SKM-1 treated with dmso at 0.1 percent for 144 hours (cell line): Measurements from ENCODE around the gene KCNIP2.

Source experiments
- DNase-seq: peaks from one replicate; lab custom pipeline; 2025; ENCODE audit not compliant: unreplicated experiment; lab: John Stamatoyannopoulos, UW

The KCNIP2 gene

DNA sequence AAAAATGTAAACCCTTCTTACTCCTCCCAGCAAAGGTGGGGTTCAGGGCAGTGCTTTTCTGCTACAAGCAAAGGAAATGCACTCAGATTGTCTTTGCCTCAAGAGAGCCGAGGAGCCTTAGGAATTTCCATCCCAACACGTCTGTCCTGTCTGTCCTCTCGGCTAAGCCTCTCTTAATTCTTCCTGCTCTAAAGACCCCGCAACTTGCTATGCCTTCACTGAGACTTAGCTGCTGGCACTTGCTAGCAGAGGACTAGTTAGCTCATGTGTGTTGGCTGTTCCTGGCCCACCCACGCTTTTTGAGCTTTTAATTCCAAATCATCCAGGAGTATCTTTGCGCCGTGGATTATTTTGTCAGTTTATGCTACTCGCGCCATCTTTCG lies 59.9 kb downstream of the KCNIP2 start:
- DNase-seq: no peak

DNA sequence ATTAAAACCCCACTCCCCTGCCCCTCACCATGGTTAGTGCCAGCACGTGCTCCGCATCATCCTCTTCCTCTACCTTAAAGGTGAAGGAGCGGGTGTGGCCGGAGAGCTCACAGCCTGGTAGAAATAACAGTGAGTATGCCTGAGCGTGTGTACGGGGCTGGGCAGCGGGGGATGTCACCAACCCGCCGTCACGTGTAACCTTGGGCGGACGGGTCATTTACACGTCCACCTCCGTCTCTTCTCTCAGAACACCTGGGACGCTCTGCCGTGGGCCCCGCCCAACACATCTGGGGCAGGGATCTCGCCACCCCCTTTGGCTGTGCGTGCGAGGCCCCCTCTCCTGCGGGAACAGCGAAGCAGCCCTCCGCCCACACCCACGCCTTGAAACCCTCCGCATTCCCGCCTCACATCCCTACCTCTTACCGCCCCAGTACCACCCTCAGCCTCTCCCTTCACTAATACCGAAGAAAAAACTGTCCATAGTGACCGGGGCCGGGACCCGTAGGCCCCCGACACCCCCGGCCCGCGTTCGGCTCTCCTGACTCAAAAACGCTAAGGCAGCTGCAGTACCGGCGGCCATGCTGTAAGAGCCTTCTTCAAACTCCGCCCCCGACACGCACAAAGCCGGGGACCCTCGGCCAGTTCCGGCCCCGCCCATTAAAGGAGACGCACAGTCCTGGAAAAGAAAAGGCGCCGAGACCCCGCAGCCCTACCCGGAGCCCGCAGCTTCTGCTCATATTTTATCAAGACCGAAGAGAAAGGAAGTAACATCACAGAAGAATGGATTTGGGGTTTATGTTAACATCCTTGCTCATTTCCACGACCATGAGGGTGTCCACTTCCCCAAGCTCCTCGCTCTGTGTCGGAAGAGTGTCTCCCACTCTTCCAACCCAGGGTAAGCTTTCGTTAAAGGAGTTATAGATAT lies 60.5 kb downstream of the KCNIP2 start, which contains the start of gene NPM3:
TSS of gene NPM3 (minus strand) at position 636 of the 925 bp plus-strand sequence. CDS start at position 580, 56 bp downstream.
- peak; percentile 55 for DNase-seq

DNA sequence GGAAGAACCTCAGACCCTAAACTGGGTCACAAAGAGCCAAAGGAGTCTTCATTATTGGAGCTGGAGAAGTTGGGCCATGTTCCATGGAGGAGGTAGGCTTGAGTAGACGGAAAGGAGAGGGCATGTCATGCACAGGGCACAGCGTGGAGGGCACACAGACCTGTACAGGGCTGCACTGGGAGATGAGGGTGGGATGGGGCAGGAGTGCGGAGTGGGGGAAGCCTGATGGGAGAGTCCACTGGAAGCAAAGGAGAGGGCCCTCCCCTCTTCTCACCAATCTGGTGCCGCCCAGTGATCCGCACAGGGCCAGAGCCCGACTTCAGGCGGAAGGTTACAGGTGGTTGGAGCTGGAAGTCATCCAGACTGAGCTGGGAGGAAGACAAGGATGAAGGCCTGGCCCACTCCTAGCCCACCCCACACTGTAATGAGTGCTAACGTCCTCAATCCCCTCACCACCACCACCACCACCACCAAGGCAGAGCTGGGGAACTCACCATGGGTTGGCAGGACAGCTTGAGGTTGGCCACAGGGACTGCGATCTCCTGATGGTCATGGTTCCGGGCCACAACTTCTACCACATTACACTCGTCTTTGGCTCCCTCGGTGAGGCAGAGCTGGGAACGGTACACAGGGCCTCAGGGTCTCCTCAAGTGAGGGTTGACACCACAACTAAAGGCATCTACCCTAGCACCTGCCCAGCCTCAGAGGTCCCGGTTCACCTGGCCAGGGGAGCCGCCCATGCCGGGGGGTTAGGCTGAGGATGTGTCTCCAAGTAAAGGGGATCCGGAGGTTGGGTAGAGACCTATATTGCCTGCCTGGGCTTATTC lies 61.4 kb downstream of the KCNIP2 start:
- no peak for DNase-seq

GRCh38 chr10:101781655-101781983 lies 62.0 kb downstream of the KCNIP2 start:
- no peak for DNase-seq

GRCh38 chr10:101780818-101781654 lies 62.6 kb downstream of the KCNIP2 start:
- DNase-seq: peak; percentile 34

- DNase-seq: no peak
Measured at GRCh38 chr10:101780187-101780817, 63.3 kb downstream of the KCNIP2 start.

GRCh38 chr10:101779544-101780186 lies 63.9 kb downstream of the KCNIP2 start:
- DNase-seq: no peak

- no peak for DNase-seq
Measured at GRCh38 chr10:101778781-101779543, 64.6 kb downstream of the KCNIP2 start.

DNA sequence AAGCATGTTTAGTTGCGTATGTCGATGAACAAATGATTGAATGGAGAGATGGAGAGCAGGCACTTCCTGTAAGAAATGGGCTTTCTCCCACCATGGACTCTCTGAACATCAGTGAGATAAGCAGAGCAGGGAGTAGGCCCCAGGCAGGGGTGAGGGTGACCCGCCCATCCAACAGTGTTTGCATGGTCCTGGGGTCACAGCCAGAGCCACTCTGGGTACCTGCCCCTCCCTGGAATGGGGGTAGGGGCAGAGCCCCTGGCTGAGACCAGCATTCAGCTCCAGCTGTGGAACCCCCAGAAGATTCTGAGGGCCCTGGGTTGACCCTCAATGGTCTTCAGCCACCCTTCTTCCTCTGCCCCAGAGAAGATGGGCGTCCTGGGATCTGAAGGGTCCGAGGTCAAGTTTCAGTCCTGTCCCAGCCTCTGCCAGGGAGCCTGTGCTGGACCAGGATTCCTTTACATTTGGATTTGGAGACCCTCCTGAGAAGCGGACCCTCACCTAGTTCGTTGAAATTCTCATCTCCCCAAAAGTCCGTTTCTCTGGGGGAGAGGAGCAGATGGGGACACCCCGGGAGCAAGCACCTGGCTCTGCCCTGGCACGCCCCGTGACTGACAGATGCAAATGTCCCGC lies 65.3 kb downstream of the KCNIP2 start:
- DNase-seq: no peak

- DNase-seq: no peak
Measured at GRCh38 chr10:101777619-101778145, 65.9 kb downstream of the KCNIP2 start.

GRCh38 chr10:101776161-101776817 lies 67.3 kb downstream of the KCNIP2 start:
- no peak for DNase-seq
